ENCODE results near the gene TRIO.

DNA sequence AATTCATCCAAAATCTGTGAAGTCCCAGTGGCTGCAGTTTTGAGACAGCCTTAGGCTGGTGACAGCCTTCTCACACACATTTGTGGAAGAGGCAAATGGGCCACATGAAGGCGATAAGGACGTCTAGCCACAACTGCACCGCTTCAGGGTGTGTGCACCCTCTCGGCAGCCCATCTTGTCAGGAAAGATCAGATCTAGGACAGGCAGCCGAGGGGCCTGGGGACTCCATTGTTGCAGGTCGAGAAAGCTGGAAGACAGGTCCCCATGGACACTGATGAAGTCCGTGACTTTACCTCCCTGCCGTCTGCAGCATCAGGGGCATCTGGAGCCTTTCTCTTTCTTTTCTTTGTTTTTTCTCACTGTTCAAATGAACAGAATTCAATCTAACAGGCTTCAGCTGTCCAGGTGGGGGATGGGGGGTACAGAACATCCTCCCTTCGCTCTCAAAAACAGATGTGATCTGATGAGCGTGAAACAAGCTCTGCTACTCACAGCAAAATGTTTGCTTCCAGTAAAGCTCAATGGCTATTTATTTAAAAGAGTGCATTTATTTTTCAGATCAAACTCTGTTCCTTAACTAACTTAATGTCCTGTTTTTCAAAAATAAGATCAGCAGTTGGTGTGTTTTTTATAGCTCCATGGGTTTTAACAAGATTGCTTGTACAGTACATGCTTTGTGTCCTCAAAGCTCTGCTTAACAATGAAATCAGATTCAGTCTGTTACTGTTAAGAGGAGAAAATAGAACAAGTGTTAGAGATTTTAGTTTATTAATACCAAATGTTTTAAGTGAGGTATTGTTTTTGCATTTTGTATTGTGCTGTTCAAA is 326.6 kb downstream of the TRIO start:
- TF ChIP-seq, protein P1, sequence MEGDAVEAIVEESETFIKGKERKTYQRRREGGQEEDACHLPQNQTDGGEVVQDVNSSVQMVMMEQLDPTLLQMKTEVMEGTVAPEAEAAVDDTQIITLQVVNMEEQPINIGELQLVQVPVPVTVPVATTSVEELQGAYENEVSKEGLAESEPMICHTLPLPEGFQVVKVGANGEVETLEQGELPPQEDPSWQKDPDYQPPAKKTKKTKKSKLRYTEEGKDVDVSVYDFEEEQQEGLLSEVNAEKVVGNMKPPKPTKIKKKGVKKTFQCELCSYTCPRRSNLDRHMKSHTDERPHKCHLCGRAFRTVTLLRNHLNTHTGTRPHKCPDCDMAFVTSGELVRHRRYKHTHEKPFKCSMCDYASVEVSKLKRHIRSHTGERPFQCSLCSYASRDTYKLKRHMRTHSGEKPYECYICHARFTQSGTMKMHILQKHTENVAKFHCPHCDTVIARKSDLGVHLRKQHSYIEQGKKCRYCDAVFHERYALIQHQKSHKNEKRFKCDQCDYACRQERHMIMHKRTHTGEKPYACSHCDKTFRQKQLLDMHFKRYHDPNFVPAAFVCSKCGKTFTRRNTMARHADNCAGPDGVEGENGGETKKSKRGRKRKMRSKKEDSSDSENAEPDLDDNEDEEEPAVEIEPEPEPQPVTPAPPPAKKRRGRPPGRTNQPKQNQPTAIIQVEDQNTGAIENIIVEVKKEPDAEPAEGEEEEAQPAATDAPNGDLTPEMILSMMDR (IDR thresholded peaks at IDR 0.05), result no peak
- TF ChIP-seq POLR2A (IDR thresholded peaks at IDR 0.05), result no peak
